HEK293 (cell line): ENCODE data around the gene MKNK2.

Experiments used
- CTCF ChIA-PET: fragments of 350-600 bp; formaldehyde crosslinking; extraction: SDS; loops from one replicate; lab custom pipeline; 2021; ENCODE audit warnings: antibody characterized with exemption; lab: Yijun Ruan, JAX
- POLR2A ChIA-PET: fragments of 300-600 bp; formaldehyde crosslinking; extraction: SDS; loops from one replicate; lab custom pipeline; 2020; ENCODE audit warnings: antibody characterized with exemption, inconsistent platforms; lab: Yijun Ruan, JAX
- H3K27ac ChIP-seq: fragments of 200-500 bp; sonication (Bioruptor generic); 2 replicates; pipeline ENCODE4 v1.5.1; 2014; ENCODE audit warnings: low read depth, low read length, control low read depth, inconsistent platforms; ENCODE audit errors: extremely low read depth
- H3K36me3 ChIP-seq, 2 experiments: fragments of 200-500 bp in 1 of 2; sonication (Bioruptor generic) in 1 of 2; 1 replicate in 1 of 2; 2 replicates in 1 of 2; pipeline ENCODE4 v1.5.1; 2014 to 2017; ENCODE audit warnings: inconsistent platforms in 2 of 2, low read length in 2 of 2; ENCODE audit not compliant: control insufficient read depth in 2 of 2, insufficient read depth in 1 of 2
- H3K4me1 ChIP-seq: fragments of 200-500 bp; sonication (Bioruptor generic); 2 replicates; pipeline ENCODE4 v1.5.1; 2014; ENCODE audit warnings: mild to moderate bottlenecking, low read length, inconsistent platforms; ENCODE audit not compliant: control insufficient read depth, insufficient read depth
- H3K4me3 ChIP-seq: 2 replicates; pipeline ENCODE4 v1.5.1; 2011; ENCODE audit warnings: low read depth, mild to moderate bottlenecking, control low read depth, low read length, moderate library complexity
- H3K9me3 ChIP-seq: fragments of 200-500 bp; sonication (Bioruptor generic); 2 replicates; pipeline ENCODE4 v1.5.1; 2014; ENCODE audit warnings: low read depth, low read length, inconsistent platforms; ENCODE audit not compliant: control insufficient read depth, insufficient read depth
- KLF17 ChIP-seq: fragments of 450-650 bp; formaldehyde crosslinking; IDR thresholded peaks from 2 replicates; pipeline ENCODE4 v1.5.1; 2016; ENCODE audit warnings: missing biosample characterization, missing genetic modification characterization
- KLF8 ChIP-seq: fragments of 450-650 bp; formaldehyde crosslinking; IDR thresholded peaks from 2 replicates; pipeline ENCODE4 v1.5.1; 2016; ENCODE audit warnings: missing biosample characterization, missing genetic modification characterization
- KLF9 ChIP-seq: fragments of 450-650 bp; formaldehyde crosslinking; IDR thresholded peaks from 2 replicates; pipeline ENCODE4 v1.5.1; 2016; ENCODE audit warnings: missing biosample characterization, missing genetic modification characterization, low read depth
- ZBTB1 ChIP-seq: fragments of 450-650 bp; formaldehyde crosslinking; IDR thresholded peaks from 2 replicates; pipeline ENCODE4 v1.5.1; 2016; ENCODE audit warnings: missing biosample characterization, missing genetic modification characterization
- ZNF146 ChIP-seq: fragments of 450-650 bp; formaldehyde crosslinking; IDR thresholded peaks from 2 replicates; pipeline ENCODE4 v1.5.1; 2016; ENCODE audit warnings: missing biosample characterization, missing genetic modification characterization
- ZNF239 ChIP-seq: fragments of 450-650 bp; formaldehyde crosslinking; IDR thresholded peaks from 2 replicates; pipeline ENCODE4 v1.5.1; 2016; ENCODE audit warnings: missing biosample characterization, missing genetic modification characterization
- ZNF274 ChIP-seq, 2 experiments: fragments of 200-500 bp in 1 of 2; fragments of 450-650 bp in 1 of 2; sonication (Bioruptor generic) in 1 of 2; formaldehyde crosslinking in 1 of 2; IDR thresholded peaks; 2 replicates each; pipeline versions ENCODE4 v1.5.1 to v1.6.1; 2014 to 2016; ENCODE audit warnings: borderline replicate concordance in 1 of 2, inconsistent platforms in 1 of 2, low read length in 1 of 2, missing biosample characterization in 1 of 2, missing genetic modification characterization in 1 of 2
- ZNF423 ChIP-seq: fragments of 450-650 bp; formaldehyde crosslinking; IDR thresholded peaks from 2 replicates; pipeline ENCODE4 v1.5.1; 2016; ENCODE audit warnings: missing biosample characterization, missing genetic modification characterization
- ZNF692 ChIP-seq: fragments of 450-650 bp; formaldehyde crosslinking; IDR thresholded peaks from 2 replicates; pipeline ENCODE4 v1.5.1; 2016; ENCODE audit warnings: missing biosample characterization, missing genetic modification characterization
- ZNF837 ChIP-seq: fragments of 450-650 bp; formaldehyde crosslinking; IDR thresholded peaks from 2 replicates; pipeline ENCODE4 v1.5.1; 2016; ENCODE audit warnings: missing biosample characterization, missing genetic modification characterization
- TF ChIP-seq, protein P1 (sequence below): fragments of 450-650 bp; formaldehyde crosslinking; IDR thresholded peaks from 2 replicates; pipeline ENCODE4 v1.5.1; 2016; ENCODE audit warnings: missing biosample characterization, missing genetic modification characterization
- TF ChIP-seq, protein P2 (sequence below): fragments of 450-650 bp; formaldehyde crosslinking; IDR thresholded peaks from 2 replicates; pipeline ENCODE4 v1.5.1; 2016; ENCODE audit warnings: missing biosample characterization, missing genetic modification characterization

The MKNK2 gene

DNA sequence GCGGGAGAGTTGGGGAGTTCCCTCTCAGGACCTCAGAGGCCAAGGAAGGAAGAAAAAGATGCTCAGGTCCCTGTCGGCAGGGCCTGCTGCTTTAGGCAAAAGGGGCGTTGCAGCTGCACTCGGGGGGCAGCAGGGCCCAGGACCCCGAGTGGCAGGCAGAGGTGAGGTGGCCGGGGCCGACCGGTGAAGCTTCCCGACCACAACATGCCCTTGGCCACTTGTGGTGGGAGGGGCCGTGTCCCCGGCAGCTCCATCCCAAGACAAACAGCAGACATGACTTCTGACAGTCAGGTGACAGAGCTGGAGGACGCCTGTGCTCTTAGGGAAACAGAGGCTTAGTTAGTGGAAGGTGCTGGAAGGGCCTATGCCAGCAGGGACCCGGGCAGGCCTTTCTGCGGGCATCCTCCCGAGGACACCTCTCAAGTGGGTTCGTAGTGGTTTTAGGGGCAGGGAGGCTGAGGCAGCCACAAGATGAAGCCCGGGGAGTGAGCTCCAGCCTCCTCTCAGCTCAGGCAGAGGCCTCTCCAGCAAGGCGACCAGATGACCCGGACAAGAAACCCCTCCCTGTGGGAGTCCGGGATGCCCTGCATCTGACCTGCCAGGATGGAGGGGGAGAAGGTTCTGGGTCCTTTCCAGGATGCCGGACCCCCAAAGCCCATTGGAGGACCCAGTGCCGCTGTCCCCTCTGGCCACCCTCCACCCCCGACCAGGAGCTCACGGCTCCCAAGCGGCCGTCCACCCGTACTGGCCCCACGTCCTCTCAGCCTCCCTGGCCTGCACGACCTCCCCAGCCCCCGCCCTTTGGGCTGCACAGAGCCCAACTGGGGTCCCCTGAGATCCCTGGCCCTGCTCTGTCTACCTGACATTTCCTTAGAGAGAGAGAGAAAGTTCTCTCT lies 59.8 kb downstream of the MKNK2 start:
- CTCF ChIA-PET: interaction anchor here (0.6 to 0.9 kb wide), 2 partner anchors 9 to 19 kb away, joined by 3 read pairs; no protein-coding TSS in a partner anchor
- TF ChIP-seq ZNF837 (tag by site-specific recombination) (no peak), ZNF239 (tag by site-specific recombination) (no peak), ZNF423 (tag by site-specific recombination) (no peak), ZNF274 (IDR thresholded peaks at IDR 0.05; ENCODE audit: low read length) (no peak), ZNF274 (tag by site-specific recombination; IDR thresholded peaks at IDR 0.05; ENCODE audit: borderline replicate concordance) (no peak), KLF17 (tag by site-specific recombination) (no peak), ZNF146 (tag by site-specific recombination) (no peak), ZNF692 (tag by site-specific recombination) (no peak)
- TF ChIP-seq, protein P1, sequence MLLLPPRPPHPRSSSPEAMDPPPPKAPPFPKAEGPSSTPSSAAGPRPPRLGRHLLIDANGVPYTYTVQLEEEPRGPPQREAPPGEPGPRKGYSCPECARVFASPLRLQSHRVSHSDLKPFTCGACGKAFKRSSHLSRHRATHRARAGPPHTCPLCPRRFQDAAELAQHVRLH (tag by site-specific recombination): no peak
- TF ChIP-seq, protein P2, sequence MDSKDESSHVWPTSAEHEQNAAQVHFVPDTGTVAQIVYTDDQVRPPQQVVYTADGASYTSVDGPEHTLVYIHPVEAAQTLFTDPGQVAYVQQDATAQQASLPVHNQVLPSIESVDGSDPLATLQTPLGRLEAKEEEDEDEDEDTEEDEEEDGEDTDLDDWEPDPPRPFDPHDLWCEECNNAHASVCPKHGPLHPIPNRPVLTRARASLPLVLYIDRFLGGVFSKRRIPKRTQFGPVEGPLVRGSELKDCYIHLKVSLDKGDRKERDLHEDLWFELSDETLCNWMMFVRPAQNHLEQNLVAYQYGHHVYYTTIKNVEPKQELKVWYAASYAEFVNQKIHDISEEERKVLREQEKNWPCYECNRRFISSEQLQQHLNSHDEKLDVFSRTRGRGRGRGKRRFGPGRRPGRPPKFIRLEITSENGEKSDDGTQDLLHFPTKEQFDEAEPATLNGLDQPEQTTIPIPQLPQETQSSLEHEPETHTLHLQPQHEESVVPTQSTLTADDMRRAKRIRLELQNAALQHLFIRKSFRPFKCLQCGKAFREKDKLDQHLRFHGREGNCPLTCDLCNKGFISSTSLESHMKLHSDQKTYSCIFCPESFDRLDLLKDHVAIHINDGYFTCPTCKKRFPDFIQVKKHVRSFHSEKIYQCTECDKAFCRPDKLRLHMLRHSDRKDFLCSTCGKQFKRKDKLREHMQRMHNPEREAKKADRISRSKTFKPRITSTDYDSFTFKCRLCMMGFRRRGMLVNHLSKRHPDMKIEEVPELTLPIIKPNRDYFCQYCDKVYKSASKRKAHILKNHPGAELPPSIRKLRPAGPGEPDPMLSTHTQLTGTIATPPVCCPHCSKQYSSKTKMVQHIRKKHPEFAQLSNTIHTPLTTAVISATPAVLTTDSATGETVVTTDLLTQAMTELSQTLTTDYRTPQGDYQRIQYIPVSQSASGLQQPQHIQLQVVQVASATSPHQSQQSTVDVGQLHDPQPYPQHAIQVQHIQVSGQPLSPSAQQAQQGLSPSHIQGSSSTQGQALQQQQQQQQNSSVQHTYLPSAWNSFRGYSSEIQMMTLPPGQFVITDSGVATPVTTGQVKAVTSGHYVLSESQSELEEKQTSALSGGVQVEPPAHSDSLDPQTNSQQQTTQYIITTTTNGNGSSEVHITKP: no peak
- H3K9me3 ChIP-seq: no peaks in the 10 kb centered on the region
- no peaks in the 10 kb centered on the region for H3K4me1 ChIP-seq
- POLR2A ChIA-PET: interaction anchor here (0.6 to 0.7 kb wide), 2 partner anchors 12 to 224 kb away, joined by 3 read pairs; no protein-coding TSS in a partner anchor
- H3K27ac ChIP-seq: no peak overlapping the region
- peaks cover 35 to 69% of the 10 kb centered on the region in 2 experiments for H3K36me3 ChIP-seq
- no peak overlapping the region for H3K4me3 ChIP-seq

DNA sequence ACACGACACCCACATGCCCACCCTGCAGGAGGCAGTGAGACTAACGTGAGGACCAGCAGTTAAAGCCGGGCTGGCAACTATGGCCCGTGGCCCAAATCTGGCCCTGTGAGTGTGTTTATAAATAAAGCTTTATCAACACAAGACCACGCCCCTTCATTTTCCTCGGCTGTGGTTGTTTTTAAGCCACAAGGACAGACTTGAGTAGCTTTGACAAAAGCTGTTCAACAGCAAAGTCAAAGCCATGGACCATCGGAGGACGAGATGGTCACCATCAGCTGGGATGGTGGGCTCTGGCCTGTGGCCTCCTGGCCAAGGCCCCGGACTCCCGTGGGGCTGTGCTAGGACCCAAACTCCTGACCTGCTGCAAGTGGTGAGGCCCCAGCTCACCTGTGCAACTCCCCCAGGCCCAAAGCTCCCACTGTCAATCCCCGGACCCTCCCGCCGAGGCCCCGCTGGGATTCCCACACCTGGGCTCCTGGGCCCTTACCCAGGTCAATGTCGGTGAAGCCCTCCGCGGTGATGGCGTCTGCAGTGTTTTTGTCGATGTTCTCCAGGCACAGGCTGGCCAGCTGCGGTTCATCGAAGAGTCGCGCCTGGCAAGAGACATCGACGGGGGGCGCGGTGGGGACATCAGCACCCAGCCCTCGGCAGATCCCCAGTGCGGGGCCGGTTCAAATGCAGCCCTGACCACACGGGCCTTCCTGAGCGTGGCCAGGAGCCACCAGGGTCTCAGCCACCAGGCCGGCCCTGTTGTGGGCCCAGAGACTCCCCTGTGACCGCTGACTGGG lies 60.6 kb downstream of the MKNK2 start:
- TF ChIP-seq KLF8 (tag by site-specific recombination) (peak; percentile 75), ZBTB1 (tag by site-specific recombination) (no peak), KLF9 (tag by site-specific recombination) (peak; percentile 51)
- no peak overlapping the region for H3K4me3 ChIP-seq
- H3K9me3 ChIP-seq: no peaks in the 10 kb centered on the region
- ChIA-PET POLR2A (interaction anchor here (0.6 kb wide), 1 partner anchor 49 kb away, joined by 6 read pairs; no protein-coding TSS in a partner anchor), CTCF (interaction anchor here (0.6 to 0.9 kb wide), 2 partner anchors 8 to 19 kb away, joined by 3 read pairs; no protein-coding TSS in a partner anchor)
- peaks cover 27 to 72% of the 10 kb centered on the region in 2 experiments; a peak in 2 of 3 replicates for H3K36me3 ChIP-seq
- H3K27ac ChIP-seq: no peak overlapping the region
- H3K4me1 ChIP-seq: no peaks in the 10 kb centered on the region
